Measurements from ENCODE around the gene METTL2A.
"Not testable (repeated sequence)": the region's sequence is repeated elsewhere in the genome, so short reads cannot be mapped to it uniquely, and the experiment has no call there.

METTL2A gene

GRCh38 chr17:62473030-62473982 is 49.6 kb downstream of the METTL2A start:
- not testable (repeated sequence) for DNase-seq

- not testable (repeated sequence) for DNase-seq
Measured at GRCh38 chr17:62477111-62477510, 53.4 kb downstream of the METTL2A start.

- DNase-seq: peak; percentile 52
Measured at GRCh38 chr17:62477718-62478408, 54.2 kb downstream of the METTL2A start.

GRCh38 chr17:62478424-62478879 is 54.8 kb downstream of the METTL2A start, which contains the start of gene TLK2:
TLK2 (plus strand) TSS chr17:62478825; CDS start chr17:62481126, 2,301 bp downstream.
- peak; percentile 85 for DNase-seq

- peak; percentile 59 for DNase-seq
Measured at GRCh38 chr17:62478880-62479638, 55.4 kb downstream of the METTL2A start.

GRCh38 chr17:62479639-62480258 is 56.1 kb downstream of the METTL2A start:
- DNase-seq: peak; percentile 13

- DNase-seq: not testable (repeated sequence)
Measured at GRCh38 chr17:62482553-62482952, 58.9 kb downstream of the METTL2A start.

- not testable (repeated sequence) for DNase-seq
Measured at GRCh38 chr17:62490990-62491389, 67.3 kb downstream of the METTL2A start.

GRCh38 chr17:62493049-62493655 is 69.5 kb downstream of the METTL2A start:
- not testable (repeated sequence) for DNase-seq

GRCh38 chr17:62494073-62494472 is 70.4 kb downstream of the METTL2A start:
- not testable (repeated sequence) for DNase-seq

GRCh38 chr17:62496344-62496743 is 72.6 kb downstream of the METTL2A start:
- not testable (repeated sequence) for DNase-seq

GRCh38 chr17:62498796-62499195 is 75.1 kb downstream of the METTL2A start:
- not testable (repeated sequence) for DNase-seq

Measured in CD4-positive, alpha-beta T cell treated with Interleukin-21 for 1 hour (primary cell).